Suprapubic skin (tissue), 4 donors: ENCODE measurements around the gene GPAM.

ENCODE experiments used
- CTCF ChIP-seq, 2 donors: fragments of 200-600 bp in 1 of 2; fragments of 450-650 bp in 1 of 2; sonication (generic) in 1 of 2; IDR thresholded peaks; one replicate each; pipeline ENCODE4 v1.5.1; 2016 to 2019; ENCODE audit warnings: antibody characterized with exemption in 2 of 2, mild to moderate bottlenecking in 1 of 2, moderate library complexity in 1 of 2
- EP300 ChIP-seq: sonication (generic); formaldehyde crosslinking; IDR thresholded peaks from one replicate; pipeline ENCODE4 v1.6.1; 2017; ENCODE audit warnings: antibody characterized with exemption
- POLR2A ChIP-seq, 2 donors: fragments of 450-650 bp; IDR thresholded peaks; one replicate each; pipeline ENCODE4 v1.6.1; 2017; ENCODE audit warnings: antibody characterized with exemption in 2 of 2, mild to moderate bottlenecking in 2 of 2, moderate library complexity in 2 of 2
- POLR2AphosphoS5 ChIP-seq, 3 donors: sonication (generic); formaldehyde crosslinking; IDR thresholded peaks; one replicate each; pipeline ENCODE4 v1.6.1; 2017; ENCODE audit warnings: antibody characterized with exemption in 3 of 3

GRCh38 chr10:112218036-112218390 is 34.4 kb upstream of the GPAM start:
- no peak for TF ChIP-seq CTCF (IDR thresholded peaks at IDR 0.05)
- no peak for TF ChIP-seq POLR2AphosphoS5 (IDR thresholded peaks at IDR 0.05)
- TF ChIP-seq EP300, result no peak
- TF ChIP-seq POLR2A (IDR thresholded peaks at IDR 0.05), result no peak
